ENCODE measurements around the gene HOXB8.

- TF ChIP-seq CTCF (IDR thresholded peaks at IDR 0.05; ENCODE audit: low read length) (no peak), EZH2 (IDR thresholded peaks at IDR 0.05; ENCODE audit: borderline replicate concordance, low read length) (no peak)
These were observed 28.5 kb downstream of the HOXB8 start for GRCh38 chr17:48586355-48587258.

All from OCI-LY1 (cell line).